Measurements from ENCODE around the gene RASA3.

DNA sequence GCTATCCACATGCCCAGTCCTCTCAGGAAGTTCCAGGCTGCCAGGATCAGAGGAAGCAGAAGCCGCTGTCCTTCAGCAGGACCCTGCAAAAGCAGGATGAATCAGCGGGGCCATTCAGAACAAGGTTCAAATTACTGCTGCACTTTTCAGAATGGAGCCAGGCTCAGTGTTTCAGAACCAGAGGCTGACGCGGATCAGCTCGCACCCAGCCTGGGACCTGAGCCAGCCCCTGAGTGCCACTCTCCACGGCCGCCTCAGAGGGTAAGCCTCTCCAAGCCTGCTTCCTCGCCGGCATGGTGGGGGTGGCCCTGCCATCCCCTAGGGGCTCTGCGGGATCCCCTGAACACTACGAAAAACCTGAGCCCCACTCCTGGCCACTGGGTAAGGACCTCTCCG is 24.7 kb downstream of the RASA3 start:
- TF ChIP-seq, protein P1, sequence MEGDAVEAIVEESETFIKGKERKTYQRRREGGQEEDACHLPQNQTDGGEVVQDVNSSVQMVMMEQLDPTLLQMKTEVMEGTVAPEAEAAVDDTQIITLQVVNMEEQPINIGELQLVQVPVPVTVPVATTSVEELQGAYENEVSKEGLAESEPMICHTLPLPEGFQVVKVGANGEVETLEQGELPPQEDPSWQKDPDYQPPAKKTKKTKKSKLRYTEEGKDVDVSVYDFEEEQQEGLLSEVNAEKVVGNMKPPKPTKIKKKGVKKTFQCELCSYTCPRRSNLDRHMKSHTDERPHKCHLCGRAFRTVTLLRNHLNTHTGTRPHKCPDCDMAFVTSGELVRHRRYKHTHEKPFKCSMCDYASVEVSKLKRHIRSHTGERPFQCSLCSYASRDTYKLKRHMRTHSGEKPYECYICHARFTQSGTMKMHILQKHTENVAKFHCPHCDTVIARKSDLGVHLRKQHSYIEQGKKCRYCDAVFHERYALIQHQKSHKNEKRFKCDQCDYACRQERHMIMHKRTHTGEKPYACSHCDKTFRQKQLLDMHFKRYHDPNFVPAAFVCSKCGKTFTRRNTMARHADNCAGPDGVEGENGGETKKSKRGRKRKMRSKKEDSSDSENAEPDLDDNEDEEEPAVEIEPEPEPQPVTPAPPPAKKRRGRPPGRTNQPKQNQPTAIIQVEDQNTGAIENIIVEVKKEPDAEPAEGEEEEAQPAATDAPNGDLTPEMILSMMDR (IDR thresholded peaks at IDR 0.05) = no peak
- TF ChIP-seq EZH2 (IDR thresholded peaks at IDR 0.05) = no peak

Measured in neural progenitor cell (in vitro differentiated cells).